ENCODE measurements around the gene GSS.
A peak's percentile ranks its signal among the peaks of the same experiment; 100 is the strongest.

GSS gene

DNA sequence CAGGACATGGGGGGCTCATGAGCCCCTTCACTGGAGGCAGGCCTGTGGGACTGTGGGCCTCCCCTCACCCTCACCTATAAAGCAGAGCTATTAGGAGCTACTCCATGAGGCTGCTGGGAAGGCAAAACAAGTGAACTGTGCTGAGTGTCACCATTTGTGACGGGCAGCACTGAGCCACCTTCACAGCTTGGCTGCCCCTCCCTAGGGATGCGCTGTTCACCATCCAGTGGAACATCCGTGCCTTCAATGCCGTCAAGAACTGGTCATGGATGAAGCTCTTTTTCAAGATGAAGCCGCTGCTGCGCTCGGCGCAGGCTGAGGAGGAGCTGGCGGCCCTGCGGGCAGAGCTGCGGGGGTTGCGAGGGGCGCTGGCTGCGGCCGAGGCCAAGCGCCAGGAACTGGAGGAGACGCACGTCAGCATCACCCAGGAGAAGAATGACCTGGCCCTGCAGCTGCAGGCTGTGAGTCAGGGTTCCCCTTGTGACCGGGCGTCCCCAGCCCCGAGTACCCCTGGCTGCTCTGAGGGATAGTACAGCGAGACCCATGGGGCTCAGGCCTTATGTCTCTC lies 38.4 kb upstream of the GSS start:
- no peak for DNase-seq (ENCODE audit: low read depth in 3 of 3)

GRCh38 chr20:34992751-34993417 lies 37.3 kb upstream of the GSS start:
- no peak for DNase-seq (ENCODE audit: low read depth in 3 of 3)

DNA sequence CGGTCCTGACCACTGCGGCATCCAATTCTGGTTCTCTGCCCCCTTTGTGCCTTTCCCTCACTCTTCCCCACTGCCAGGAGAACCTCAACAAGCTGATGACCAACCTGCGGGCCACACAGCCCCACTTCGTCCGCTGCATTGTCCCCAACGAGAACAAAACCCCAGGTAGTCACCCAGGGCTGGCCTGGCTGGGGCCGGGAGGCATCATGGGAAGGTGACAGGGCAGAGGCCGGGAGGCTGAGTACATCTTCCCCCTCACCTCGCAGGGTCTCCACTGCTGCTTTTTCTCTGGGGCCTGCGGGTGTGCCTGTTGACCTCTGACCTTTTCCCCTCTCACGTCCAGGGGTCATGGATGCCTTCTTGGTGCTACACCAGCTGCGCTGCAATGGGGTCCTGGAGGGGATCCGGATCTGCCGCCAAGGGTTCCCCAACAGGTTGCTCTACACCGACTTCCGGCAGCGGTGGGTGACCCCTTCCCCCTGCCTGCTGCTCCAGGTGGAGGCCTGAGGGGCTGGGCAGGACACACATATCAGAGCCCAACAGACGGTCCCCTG lies 35.1 kb upstream of the GSS start:
- DNase-seq (ENCODE audit: low read depth in 3 of 3), result no peak

DNA sequence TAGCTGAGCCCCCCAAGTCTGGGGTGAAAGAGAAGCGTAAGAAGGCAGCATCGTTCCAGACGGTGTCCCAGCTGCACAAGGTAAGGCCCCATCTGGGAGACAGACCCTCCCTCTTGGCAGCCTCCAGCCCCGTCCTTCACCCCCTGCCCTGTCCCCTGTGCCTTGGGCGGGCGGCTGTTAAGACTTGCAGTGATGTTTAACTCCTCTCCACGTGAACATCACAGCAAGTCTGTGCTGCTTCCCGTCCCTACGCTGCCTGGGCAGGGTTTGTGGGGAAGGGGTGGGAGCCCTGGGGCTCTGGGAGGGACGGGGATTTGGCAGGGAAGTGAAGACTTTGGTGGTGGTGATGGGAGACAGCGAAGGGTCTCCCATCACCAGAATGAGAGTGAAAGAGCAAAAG lies 34.6 kb upstream of the GSS start:
- no peak for DNase-seq (ENCODE audit: low read depth in 3 of 3)

- no peak for DNase-seq (ENCODE audit: low read depth in 3 of 3)
Observed at GRCh38 chr20:34989670-34990069, 34.1 kb upstream of the GSS start.

- no peak for DNase-seq (ENCODE audit: low read depth in 3 of 3)
Observed at GRCh38 chr20:34989118-34989517, 33.5 kb upstream of the GSS start.

DNA sequence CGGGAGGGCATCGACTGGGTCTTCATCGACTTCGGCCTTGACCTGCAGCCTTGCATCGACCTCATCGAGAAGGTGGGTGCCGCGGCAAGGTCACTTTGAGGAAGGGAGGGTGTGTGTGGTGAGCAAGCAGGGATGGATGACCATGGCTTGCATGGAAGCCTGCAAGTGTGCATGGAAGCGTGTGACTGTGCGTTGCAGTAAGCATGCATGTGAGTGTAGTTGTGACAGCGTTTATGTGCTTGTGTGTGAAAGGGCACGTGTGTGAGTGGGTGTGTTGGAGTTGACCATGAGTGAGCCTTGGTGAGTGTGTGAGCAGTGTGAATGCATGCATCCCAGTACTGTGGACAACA lies 32.6 kb upstream of the GSS start:
- DNase-seq (ENCODE audit: low read depth in 3 of 3), result no peak

- DNase-seq (ENCODE audit: low read depth in 3 of 3), result no peak
Observed at GRCh38 chr20:34987288-34988190, 31.9 kb upstream of the GSS start.

DNA sequence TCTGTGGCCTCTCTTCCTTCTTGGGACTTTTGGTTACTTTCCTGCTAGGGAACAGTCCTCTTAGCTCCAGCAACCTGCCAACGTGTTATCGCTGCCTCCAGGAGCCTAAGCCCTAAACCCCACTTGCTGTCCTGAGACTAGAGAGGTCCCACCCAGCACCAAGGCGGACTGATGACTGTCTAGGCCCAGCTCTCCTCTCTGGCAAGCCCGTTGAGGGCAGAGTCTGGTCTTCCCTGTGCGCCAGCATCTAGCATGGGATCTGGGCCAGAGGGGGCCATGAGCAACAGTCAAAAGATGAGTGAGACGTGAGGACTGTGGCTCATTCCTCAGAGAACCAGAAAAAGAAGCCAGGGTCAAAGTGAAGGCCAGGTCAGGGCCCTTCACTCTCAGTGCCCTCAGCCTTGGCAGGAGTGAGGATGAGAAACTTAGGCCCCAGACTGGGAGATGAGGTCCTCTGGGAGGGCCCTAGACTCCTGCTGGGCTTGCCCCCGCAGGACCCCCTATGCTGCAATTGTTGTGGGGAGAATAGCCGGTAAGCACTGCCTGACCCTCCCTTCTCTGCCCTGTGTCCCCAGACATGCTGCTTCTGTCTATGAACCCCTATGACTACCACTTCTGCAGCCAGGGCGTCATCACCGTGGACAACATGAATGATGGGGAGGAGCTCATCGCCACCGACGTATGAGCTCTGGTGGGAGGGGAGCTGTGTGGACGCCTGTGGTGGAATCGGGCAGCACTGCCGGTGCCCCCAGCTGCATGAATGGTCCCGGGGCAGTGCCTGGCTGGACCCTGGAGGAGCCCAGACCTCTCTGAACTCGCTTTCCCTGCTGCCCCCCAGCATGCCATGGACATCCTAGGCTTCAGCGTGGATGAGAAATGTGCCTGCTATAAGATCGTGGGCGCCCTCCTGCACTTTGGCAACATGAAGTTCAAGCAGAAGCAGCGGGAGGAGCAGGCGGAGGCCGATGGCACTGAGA lies 31.0 kb upstream of the GSS start:
- no peak for DNase-seq (ENCODE audit: low read depth in 3 of 3)

DNA sequence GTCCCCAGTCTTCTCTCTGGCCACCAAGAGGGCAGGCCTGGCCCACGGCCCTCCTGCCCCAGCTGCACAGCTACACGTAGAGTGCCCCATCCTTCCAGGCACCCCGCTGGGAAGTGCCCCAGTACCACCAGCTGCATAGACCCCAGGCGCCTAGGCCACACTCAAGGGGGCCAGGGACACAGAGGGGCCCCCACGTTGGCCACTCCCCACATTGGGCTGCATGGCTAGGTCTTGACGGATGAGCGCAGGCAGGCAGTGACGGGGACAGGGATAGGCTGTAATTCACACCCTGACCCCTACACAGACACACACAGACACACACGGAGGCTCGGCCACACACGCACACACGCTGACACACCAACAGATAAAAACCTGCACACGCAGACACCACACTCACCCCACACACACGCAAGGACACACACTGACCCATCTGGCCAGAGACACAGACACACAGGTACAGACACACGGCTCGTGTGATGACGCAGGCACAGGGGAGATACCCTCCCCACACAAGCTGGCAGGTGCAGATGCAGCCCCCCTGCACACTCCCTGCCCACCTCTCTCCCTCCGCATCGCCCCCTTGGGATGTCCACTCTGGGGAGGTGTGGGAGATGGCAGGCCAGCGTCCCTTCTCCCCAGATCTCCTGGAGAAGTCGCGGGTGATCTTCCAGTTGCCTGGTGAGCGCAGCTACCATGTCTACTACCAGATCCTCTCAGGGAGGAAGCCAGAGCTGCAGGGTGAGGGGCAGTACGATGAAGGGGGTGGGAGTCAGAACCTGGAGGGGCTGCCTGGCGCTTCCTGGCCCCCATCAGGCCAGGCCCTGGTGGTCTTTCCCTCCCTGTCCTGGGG lies 30.1 kb upstream of the GSS start:
- DNase-seq (ENCODE audit: low read depth in 3 of 3), result no peak

DNA sequence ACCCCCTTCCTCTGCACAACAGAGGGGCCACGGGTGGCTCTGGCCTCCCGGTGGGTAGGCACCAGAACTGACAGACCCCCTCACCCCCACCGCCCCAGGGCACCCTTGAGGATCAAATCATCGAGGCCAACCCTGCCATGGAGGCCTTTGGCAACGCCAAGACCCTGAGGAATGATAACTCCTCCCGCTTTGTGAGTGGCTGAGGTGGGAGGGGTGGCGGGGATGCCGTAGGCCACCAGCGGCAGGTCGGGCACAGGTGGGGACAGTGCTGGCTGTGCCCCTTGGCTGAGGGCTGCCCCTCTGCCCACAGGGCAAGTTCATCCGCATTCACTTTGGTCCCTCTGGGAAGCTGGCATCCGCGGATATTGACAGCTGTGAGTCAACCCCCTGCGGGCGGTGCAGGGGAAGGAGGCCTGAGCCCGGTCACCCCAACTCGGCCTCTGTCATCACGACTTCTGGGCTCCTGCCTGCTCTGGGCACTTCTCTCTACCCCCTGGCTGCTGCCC lies 29.2 kb upstream of the GSS start:
- DNase-seq (ENCODE audit: low read depth in 3 of 3), result no peak

- no peak for DNase-seq (ENCODE audit: low read depth in 3 of 3)
Observed at GRCh38 chr20:34983995-34984735, 28.6 kb upstream of the GSS start.

- no peak for DNase-seq (ENCODE audit: low read depth in 3 of 3)
Observed at GRCh38 chr20:34983089-34983820, 27.6 kb upstream of the GSS start.

GRCh38 chr20:34982270-34983088 lies 26.9 kb upstream of the GSS start:
- DNase-seq (ENCODE audit: low read depth in 3 of 3), result no peak

DNA sequence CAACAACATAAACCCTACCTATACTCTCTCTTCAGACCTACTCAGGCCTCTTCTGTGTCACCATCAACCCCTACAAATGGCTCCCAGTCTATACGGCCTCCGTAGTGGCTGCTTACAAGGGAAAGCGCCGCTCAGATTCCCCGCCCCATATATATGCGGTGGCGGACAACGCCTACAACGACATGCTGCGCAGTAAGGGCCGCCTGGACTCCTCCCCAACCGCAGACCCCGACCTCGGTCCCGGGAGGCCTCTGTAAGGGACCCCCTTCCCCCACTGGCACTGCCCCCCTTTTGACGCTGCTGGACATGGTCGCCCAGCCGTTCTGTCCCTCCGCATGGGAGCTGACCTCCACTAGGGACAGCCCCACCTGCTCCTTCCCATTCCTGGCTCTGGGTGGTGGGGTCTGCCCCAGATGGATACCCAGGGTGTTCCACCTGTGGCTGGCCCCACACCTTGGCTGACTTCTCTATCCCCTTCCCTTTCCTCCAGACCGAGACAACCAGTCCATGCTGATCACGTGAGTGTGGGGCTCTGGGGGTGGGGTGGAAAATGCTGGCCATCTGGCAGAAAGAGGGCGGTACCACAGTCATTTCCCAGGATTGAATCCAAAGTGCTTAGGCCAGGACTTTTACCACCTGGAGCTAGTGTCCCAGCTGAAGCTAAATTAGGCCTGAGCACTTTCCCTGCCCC lies 25.1 kb upstream of the GSS start:
- no peak for DNase-seq (ENCODE audit: low read depth in 3 of 3)

- DNase-seq (ENCODE audit: low read depth in 3 of 3), result peak in 1 of 3 experiments; percentile 24
Observed at GRCh38 chr20:34979366-34980153, 24.0 kb upstream of the GSS start.

Measured in stimulated activated CD4-positive, alpha-beta T cell treated with anti-CD3 and anti-CD28 coated beads, TNF-alpha, amount 100 ng/mL, for 24 hours (primary cell).